ENCODE data around the gene C4orf50. TPM values are rescaled to one million over a fixed set of nuclear protein-coding genes. Genes with fewer than 3 reads are reported as not detected.

The C4orf50 gene
- polyA plus RNA-seq, 3 donors: not detected

DNA sequence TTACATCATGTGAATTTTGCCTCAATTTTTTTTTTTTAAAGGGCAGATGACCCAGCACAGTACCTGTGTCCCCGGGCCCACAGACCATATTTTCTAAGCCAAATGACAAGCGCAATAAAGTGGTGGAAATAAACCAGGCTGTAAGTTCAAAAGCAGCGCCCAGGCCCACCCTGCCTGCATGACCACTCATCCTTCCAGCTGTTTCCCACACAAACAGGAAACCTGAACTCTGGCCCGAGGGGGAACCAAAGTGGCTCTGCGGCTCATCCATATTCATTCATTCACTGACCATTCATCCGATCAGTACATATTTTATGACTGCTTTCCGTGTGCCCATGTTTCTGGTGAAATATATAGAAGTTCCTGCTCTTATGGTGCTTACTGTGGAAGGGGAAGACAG lies 91.6 kb downstream of the C4orf50 start:
- Histone ChIP-seq H3K4me3 (replicated peaks in 1 of 3; ENCODE audit: low read depth in 2 of 3, low read length in 3 of 3) (no peak overlapping the region), H2AFZ (ENCODE audit: insufficient read depth, low read depth, low read length, poor library complexity, severe bottlenecking) (no peak overlapping the region), H3K36me3 (replicated peaks in 1 of 2; ENCODE audit: control insufficient read depth in 1 of 2, insufficient read depth in 2 of 2, low read length in 2 of 2) (no peaks in the 10 kb centered on the region), H3K79me2 (ENCODE audit: insufficient read depth, low read length) (no peaks in the 10 kb centered on the region), H3K4me1 (ENCODE audit: control insufficient read depth in 1 of 2, insufficient read depth in 2 of 2, low read length in 2 of 2) (no peaks in the 10 kb centered on the region), H3K9ac (ENCODE audit: insufficient read depth, low read length, poor library complexity, severe bottlenecking) (no peak overlapping the region), H3K27me3 (ENCODE audit: control insufficient read depth in 2 of 2, insufficient read depth in 2 of 2, low read length in 2 of 2) (no peaks in the 10 kb centered on the region), H4K20me1 (ENCODE audit: insufficient read depth, low read length) (no peaks in the 10 kb centered on the region), H3K4me2 (replicated peaks; ENCODE audit: extremely low read depth, low read length, poor library complexity, severe bottlenecking) (no peak overlapping the region), H3K9me3 (replicated peaks in 1 of 2; ENCODE audit: control insufficient read depth in 1 of 2, insufficient read depth in 1 of 2, low read length in 2 of 2) (no peaks in the 10 kb centered on the region), H3K27ac (ENCODE audit: low read depth in 1 of 2, low read length in 2 of 2) (no peak overlapping the region)
- Mint-ChIP-seq H3K9me3 (peaks cover 0 to 2% (median 0%) of the 10 kb centered on the region in 7 donors), H3K4me1 (no peaks in the 10 kb centered on the region), H3K36me3 (no peaks in the 10 kb centered on the region), H3K27me3 (ENCODE audit: low read depth in 3 of 3) (peaks cover 2 to 22% (median 14%) of the 10 kb centered on the region in 3 donors), H3K4me3 (no peak overlapping the region), H3K27ac (no peak overlapping the region)
- 40% methylated on average over 3 of the region's 7 CpGs for WGBS (ENCODE audit: insufficient coverage)
- TF ChIP-seq, protein P1, sequence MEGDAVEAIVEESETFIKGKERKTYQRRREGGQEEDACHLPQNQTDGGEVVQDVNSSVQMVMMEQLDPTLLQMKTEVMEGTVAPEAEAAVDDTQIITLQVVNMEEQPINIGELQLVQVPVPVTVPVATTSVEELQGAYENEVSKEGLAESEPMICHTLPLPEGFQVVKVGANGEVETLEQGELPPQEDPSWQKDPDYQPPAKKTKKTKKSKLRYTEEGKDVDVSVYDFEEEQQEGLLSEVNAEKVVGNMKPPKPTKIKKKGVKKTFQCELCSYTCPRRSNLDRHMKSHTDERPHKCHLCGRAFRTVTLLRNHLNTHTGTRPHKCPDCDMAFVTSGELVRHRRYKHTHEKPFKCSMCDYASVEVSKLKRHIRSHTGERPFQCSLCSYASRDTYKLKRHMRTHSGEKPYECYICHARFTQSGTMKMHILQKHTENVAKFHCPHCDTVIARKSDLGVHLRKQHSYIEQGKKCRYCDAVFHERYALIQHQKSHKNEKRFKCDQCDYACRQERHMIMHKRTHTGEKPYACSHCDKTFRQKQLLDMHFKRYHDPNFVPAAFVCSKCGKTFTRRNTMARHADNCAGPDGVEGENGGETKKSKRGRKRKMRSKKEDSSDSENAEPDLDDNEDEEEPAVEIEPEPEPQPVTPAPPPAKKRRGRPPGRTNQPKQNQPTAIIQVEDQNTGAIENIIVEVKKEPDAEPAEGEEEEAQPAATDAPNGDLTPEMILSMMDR (IDR thresholded peaks at IDR 0.05): no peak
- no peak for DNase-seq
- intact Hi-C loops (cut with micrococcal nuclease): no loop called here

DNA sequence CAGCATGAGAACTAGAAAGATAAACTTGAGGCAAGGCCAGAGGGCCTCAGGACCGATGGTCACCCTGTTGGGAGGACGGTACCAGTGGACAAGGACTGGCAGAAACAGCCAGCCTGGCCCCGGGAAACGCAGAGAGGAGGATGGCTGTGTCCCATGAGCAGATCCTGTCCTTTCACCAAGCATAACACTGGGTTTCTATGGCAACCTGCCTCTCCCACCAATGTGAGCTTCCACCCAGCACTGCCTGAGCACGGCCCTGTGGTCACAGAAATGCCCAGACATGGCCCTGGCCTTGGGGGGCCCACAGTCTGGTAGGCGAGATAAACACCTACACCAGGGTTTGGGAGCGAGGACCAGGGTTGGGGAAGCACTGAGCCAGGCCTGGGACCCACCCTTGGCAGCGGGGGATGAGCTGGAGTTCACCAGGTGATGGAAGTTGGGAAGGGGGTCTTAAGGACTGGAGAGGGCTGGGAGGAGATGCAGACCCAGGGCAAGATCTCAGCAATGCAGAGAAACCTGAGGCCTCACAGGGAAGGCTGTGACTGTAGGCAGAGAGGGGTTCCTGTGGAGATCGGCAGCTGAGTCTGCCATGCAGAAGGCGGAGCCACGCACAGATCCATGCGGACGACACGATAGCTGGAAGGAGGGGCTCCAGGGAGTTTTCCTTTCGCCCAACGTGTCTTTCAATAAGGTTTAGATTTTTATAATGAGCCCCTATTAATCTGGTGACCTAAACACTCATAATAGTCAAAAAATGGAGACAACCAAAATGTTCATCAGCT lies 92.6 kb downstream of the C4orf50 start:
- Histone ChIP-seq H3K27ac (ENCODE audit: low read depth in 1 of 2, low read length in 2 of 2) (no peak overlapping the region), H3K4me3 (replicated peaks in 1 of 3; ENCODE audit: low read depth in 2 of 3, low read length in 3 of 3) (no peak overlapping the region), H3K36me3 (replicated peaks in 1 of 2; ENCODE audit: control insufficient read depth in 1 of 2, insufficient read depth in 2 of 2, low read length in 2 of 2) (no peaks in the 10 kb centered on the region), H3K4me1 (ENCODE audit: control insufficient read depth in 1 of 2, insufficient read depth in 2 of 2, low read length in 2 of 2) (no peaks in the 10 kb centered on the region), H4K20me1 (ENCODE audit: insufficient read depth, low read length) (no peaks in the 10 kb centered on the region), H3K27me3 (ENCODE audit: control insufficient read depth in 2 of 2, insufficient read depth in 2 of 2, low read length in 2 of 2) (no peaks in the 10 kb centered on the region), H3K9me3 (replicated peaks in 1 of 2; ENCODE audit: control insufficient read depth in 1 of 2, insufficient read depth in 1 of 2, low read length in 2 of 2) (no peaks in the 10 kb centered on the region), H3K79me2 (ENCODE audit: insufficient read depth, low read length) (no peaks in the 10 kb centered on the region), H2AFZ (ENCODE audit: insufficient read depth, low read depth, low read length, poor library complexity, severe bottlenecking) (no peak overlapping the region), H3K4me2 (replicated peaks; ENCODE audit: extremely low read depth, low read length, poor library complexity, severe bottlenecking) (no peak overlapping the region), H3K9ac (ENCODE audit: insufficient read depth, low read length, poor library complexity, severe bottlenecking) (no peak overlapping the region)
- no peak for DNase-seq
- intact Hi-C loops (cut with micrococcal nuclease): no loop called here
- peaks cover 0 to 2% (median 0%) of the 10 kb centered on the region in 7 donors for H3K9me3 Mint-ChIP-seq
- TF ChIP-seq, protein P1 (IDR thresholded peaks at IDR 0.05): no peak
- H3K27ac Mint-ChIP-seq: peak overlapping the region in 1 of 7 donors; percentile 8
- H3K27me3 Mint-ChIP-seq (ENCODE audit: low read depth in 3 of 3): peaks cover 3 to 25% (median 18%) of the 10 kb centered on the region in 3 donors
- no peak overlapping the region for H3K4me3 Mint-ChIP-seq
- H3K36me3 Mint-ChIP-seq: no peaks in the 10 kb centered on the region
- 88% methylated on average over 10 of the region's 16 CpGs for WGBS (ENCODE audit: insufficient coverage)
- H3K4me1 Mint-ChIP-seq: no peaks in the 10 kb centered on the region
